ENCODE measurements around the gene PNPLA7.

- TF ChIP-seq POLR2A (IDR thresholded peaks at IDR 0.05) (no peak), EP300 (IDR thresholded peaks at IDR 0.05) (no peak)
Measured at GRCh38 chr9:137586854-137587253, 36.7 kb upstream of the PNPLA7 start.
